ENCODE measurements around the gene SLC25A13.

DNA sequence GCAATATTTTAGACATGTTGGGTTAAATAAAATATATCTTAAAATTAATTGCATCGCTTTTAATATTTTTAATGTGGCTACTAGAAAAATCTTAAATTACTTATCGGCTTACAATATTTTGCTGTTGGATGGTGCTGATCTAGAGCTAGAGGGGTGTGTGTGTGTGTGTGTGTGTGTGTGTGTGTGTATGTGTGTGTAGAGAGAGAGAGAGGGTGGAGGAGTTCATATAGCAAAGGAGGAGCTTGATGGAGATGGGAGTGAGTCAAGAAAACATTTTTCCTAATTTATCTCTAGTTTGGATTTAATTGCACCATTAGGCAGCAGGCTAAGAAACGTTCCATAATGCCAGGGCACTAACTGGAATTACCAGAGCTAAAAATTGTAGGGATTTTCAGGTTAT, 10.4 kb upstream of the SLC25A13 start:
- TF ChIP-seq, protein P1, sequence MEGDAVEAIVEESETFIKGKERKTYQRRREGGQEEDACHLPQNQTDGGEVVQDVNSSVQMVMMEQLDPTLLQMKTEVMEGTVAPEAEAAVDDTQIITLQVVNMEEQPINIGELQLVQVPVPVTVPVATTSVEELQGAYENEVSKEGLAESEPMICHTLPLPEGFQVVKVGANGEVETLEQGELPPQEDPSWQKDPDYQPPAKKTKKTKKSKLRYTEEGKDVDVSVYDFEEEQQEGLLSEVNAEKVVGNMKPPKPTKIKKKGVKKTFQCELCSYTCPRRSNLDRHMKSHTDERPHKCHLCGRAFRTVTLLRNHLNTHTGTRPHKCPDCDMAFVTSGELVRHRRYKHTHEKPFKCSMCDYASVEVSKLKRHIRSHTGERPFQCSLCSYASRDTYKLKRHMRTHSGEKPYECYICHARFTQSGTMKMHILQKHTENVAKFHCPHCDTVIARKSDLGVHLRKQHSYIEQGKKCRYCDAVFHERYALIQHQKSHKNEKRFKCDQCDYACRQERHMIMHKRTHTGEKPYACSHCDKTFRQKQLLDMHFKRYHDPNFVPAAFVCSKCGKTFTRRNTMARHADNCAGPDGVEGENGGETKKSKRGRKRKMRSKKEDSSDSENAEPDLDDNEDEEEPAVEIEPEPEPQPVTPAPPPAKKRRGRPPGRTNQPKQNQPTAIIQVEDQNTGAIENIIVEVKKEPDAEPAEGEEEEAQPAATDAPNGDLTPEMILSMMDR (conservative IDR thresholded peaks at IDR 0.05; ENCODE audit: low read depth, low read length) = no peak
- no peak for TF ChIP-seq EZH2phosphoT487 (IDR thresholded peaks at IDR 0.05; ENCODE audit: borderline replicate concordance, low read length)
